Muscle of leg (tissue), 11 donors: Measurements from ENCODE around the gene SLC47A1. TPM values are rescaled to one million over a fixed set of nuclear protein-coding genes. Genes with fewer than 3 reads are reported as not detected.
A peak's percentile ranks its signal among the peaks of the same experiment; 100 is the strongest.
"Not testable (repeated sequence)": the region's sequence is repeated elsewhere in the genome, so short reads cannot be mapped to it uniquely, and the experiment has no call there.

ENCODE experiments used
- DNase-seq: peaks from one replicate; pipeline ENCODE4 v3.0.0; 2013
- H3K27ac ChIP-seq: one replicate; pipeline ENCODE4 v1.5.1; 2013; ENCODE audit warnings: mild to moderate bottlenecking, low read length, control low read depth
- H3K27me3 ChIP-seq: one replicate; pipeline ENCODE4 v1.6.1; 2013; ENCODE audit warnings: low read length; ENCODE audit not compliant: control insufficient read depth, insufficient read depth
- H3K36me3 ChIP-seq: one replicate; pipeline ENCODE4 v1.6.1; 2013; ENCODE audit warnings: low read length; ENCODE audit not compliant: control insufficient read depth, insufficient read depth
- H3K4me1 ChIP-seq: one replicate; pipeline ENCODE4 v1.6.1; 2013; ENCODE audit warnings: low read length; ENCODE audit not compliant: control insufficient read depth, insufficient read depth
- H3K4me3 ChIP-seq: one replicate; pipeline ENCODE4 v1.5.1; 2013; ENCODE audit warnings: low read length, control low read depth
- H3K9me3 ChIP-seq: replicated peaks from 2 replicates; pipeline ENCODE4 v1.6.1; 2013; ENCODE audit warnings: low read depth, low read length; ENCODE audit not compliant: control insufficient read depth
- WGBS: methylation state at CpG from one replicate; pipeline ENCODE4 v1.1.5; 2013; ENCODE audit warnings: missing lambda C conversion rate; ENCODE audit not compliant: insufficient coverage; 5-methylcytosine and 5-hydroxymethylcytosine counted together
- polyA plus RNA-seq, 8 donors: library from polyadenylated mRNA; unstranded; fragments of 120-200 nt; gene quantifications; one replicate each; pipeline versions ENCODE4 v1.2.1 to v1.2.3, GENCODE V29; 2013; ENCODE audit warnings: inconsistent platforms in 1 of 8, low replicate concordance in 1 of 8; ENCODE audit not compliant: insufficient read length in 8 of 8, insufficient read depth in 1 of 8
- total RNA-seq: library from RNA; stranded (reverse); fragments of 120-200 nt; gene quantifications from one replicate; pipeline ENCODE4 v1.2.4, GENCODE V29; 2013

SLC47A1 gene
- total and polyA plus RNA-seq, 9 donors = 0.71 to 1.3 (median 1.1) TPM

- Histone ChIP-seq H3K4me1 (peaks cover 5% of the 10 kb centered on the region), H3K9me3 (no peaks in the 10 kb centered on the region), H3K27me3 (peaks cover 18% of the 10 kb centered on the region), H3K36me3 (no peaks in the 10 kb centered on the region), H3K27ac (no peak overlapping the region), H3K4me3 (no peak overlapping the region)
- 26% methylated on average over 2 of the region's 4 CpGs for WGBS
- DNase-seq = peak; percentile 12
Observed at GRCh38 chr17:19578545-19578944, 44.9 kb downstream of the SLC47A1 start.

GRCh38 chr17:19579192-19579761 lies 45.6 kb downstream of the SLC47A1 start:
- Histone ChIP-seq H3K27me3 (peaks cover 18% of the 10 kb centered on the region), H3K36me3 (no peaks in the 10 kb centered on the region), H3K27ac (no peak overlapping the region), H3K4me3 (peak overlapping the region; percentile 10), H3K4me1 (peaks cover 5% of the 10 kb centered on the region), H3K9me3 (no peaks in the 10 kb centered on the region)
- 8% methylated on average over 13 of the region's 19 CpGs for WGBS
- no peak for DNase-seq

- Histone ChIP-seq H3K4me3 (peak overlapping the region; percentile 37), H3K36me3 (no peaks in the 10 kb centered on the region), H3K4me1 (peaks cover 5% of the 10 kb centered on the region), H3K9me3 (no peaks in the 10 kb centered on the region), H3K27me3 (peaks cover 18% of the 10 kb centered on the region), H3K27ac (no peak overlapping the region)
- peak; percentile 61 for DNase-seq
- 8% methylated on average over 75 of the region's 76 CpGs for WGBS
Observed at GRCh38 chr17:19579867-19580565, 46.4 kb downstream of the SLC47A1 start.

GRCh38 chr17:19580566-19580920 lies 46.9 kb downstream of the SLC47A1 start:
- 93% methylated on average over 12 of the region's 17 CpGs for WGBS
- not testable (repeated sequence) for DNase-seq, H3K36me3 ChIP-seq, H3K9me3 ChIP-seq, H3K27ac ChIP-seq, H3K4me1 ChIP-seq
- H3K4me3 ChIP-seq = peak overlapping the region; percentile 37
- H3K27me3 ChIP-seq = peaks cover 18% of the 10 kb centered on the region

- H3K9me3 ChIP-seq, H3K4me1 ChIP-seq, H3K36me3 ChIP-seq, DNase-seq, H3K27ac ChIP-seq, H3K4me3 ChIP-seq: not testable (repeated sequence)
- peaks cover 18% of the 10 kb centered on the region for H3K27me3 ChIP-seq
- WGBS = 93% methylated on average over 8 of the region's 13 CpGs
Observed at GRCh38 chr17:19582152-19582551, 48.5 kb downstream of the SLC47A1 start.

GRCh38 chr17:19583871-19584270 lies 50.2 kb downstream of the SLC47A1 start:
- peaks cover 14% of the 10 kb centered on the region for H3K27me3 ChIP-seq
- H3K9me3 ChIP-seq = no peaks in the 10 kb centered on the region
- H3K36me3 ChIP-seq = no peaks in the 10 kb centered on the region
- H3K4me1 ChIP-seq = peaks cover 5% of the 10 kb centered on the region
- no peak overlapping the region for H3K4me3 ChIP-seq
- WGBS = 100% methylated on average over 2 of the region's 8 CpGs
- H3K27ac ChIP-seq = no peak overlapping the region
- no peak for DNase-seq

- Histone ChIP-seq H3K27me3 (no peaks in the 10 kb centered on the region), H3K4me3 (no peak overlapping the region), H3K36me3 (no peaks in the 10 kb centered on the region), H3K9me3 (no peaks in the 10 kb centered on the region), H3K27ac (no peak overlapping the region), H3K4me1 (no peaks in the 10 kb centered on the region)
- 78% methylated on average over 5 of the region's 9 CpGs for WGBS
- no peak for DNase-seq
Observed at GRCh38 chr17:19590451-19590850, 56.8 kb downstream of the SLC47A1 start.

GRCh38 chr17:19590912-19591551 lies 57.4 kb downstream of the SLC47A1 start:
- Histone ChIP-seq H3K4me3 (no peak overlapping the region), H3K27me3 (no peaks in the 10 kb centered on the region), H3K36me3 (no peaks in the 10 kb centered on the region), H3K27ac (no peak overlapping the region), H3K4me1 (no peaks in the 10 kb centered on the region), H3K9me3 (no peaks in the 10 kb centered on the region)
- WGBS = 85% methylated on average over 5 of the region's 8 CpGs
- DNase-seq = no peak

- H3K4me1 ChIP-seq = no peaks in the 10 kb centered on the region
- H3K9me3 ChIP-seq = no peaks in the 10 kb centered on the region
- no peaks in the 10 kb centered on the region for H3K27me3 ChIP-seq
- WGBS = 62% methylated on average over 3 of the region's 4 CpGs
- H3K27ac ChIP-seq = no peak overlapping the region
- no peaks in the 10 kb centered on the region for H3K36me3 ChIP-seq
- H3K4me3 ChIP-seq = no peak overlapping the region
- DNase-seq = no peak
Observed at GRCh38 chr17:19592316-19592715, 58.7 kb downstream of the SLC47A1 start.

- WGBS = 75% methylated on average over 3 of the region's 5 CpGs
- H3K27ac ChIP-seq = no peak overlapping the region
- no peaks in the 10 kb centered on the region for H3K36me3 ChIP-seq
- no peak overlapping the region for H3K4me3 ChIP-seq
- DNase-seq = no peak
- no peaks in the 10 kb centered on the region for H3K4me1 ChIP-seq
- no peaks in the 10 kb centered on the region for H3K9me3 ChIP-seq
- no peaks in the 10 kb centered on the region for H3K27me3 ChIP-seq
Observed at GRCh38 chr17:19596869-19597268, 63.2 kb downstream of the SLC47A1 start.
